ENCODE results near the gene ST3GAL5. TPM values are rescaled to one million over a fixed set of nuclear protein-coding genes. Genes with fewer than 3 reads are reported as not detected.

Gene ST3GAL5
- total and polyA plus RNA-seq, 2 experiments from 2014 or later: 3.2 to 7.9 TPM

GRCh38 chr2:85796341-85797262 lies 92.2 kb downstream of the ST3GAL5 start:
- Histone ChIP-seq H3K4me3 (no peak overlapping the region), H4K20me1 (replicated peaks; ENCODE audit: insufficient read depth) (no peaks in the 10 kb centered on the region), H3K9me2 (ENCODE audit: insufficient read depth) (no peaks in the 10 kb centered on the region), H3K36me3 (ENCODE audit: insufficient read depth) (no peaks in the 10 kb centered on the region), H2AFZ (no peak overlapping the region), H3K27ac (ENCODE audit: low read depth) (no peak overlapping the region), H3K79me2 (replicated peaks; ENCODE audit: insufficient read depth) (no peaks in the 10 kb centered on the region), H3K4me1 (ENCODE audit: insufficient read depth) (no peaks in the 10 kb centered on the region), H3K4me2 (no peak overlapping the region), H3F3A (replicated peaks; ENCODE audit: low read depth) (no peaks in the 10 kb centered on the region), H3K27me3 (ENCODE audit: insufficient read depth) (no peaks in the 10 kb centered on the region)
- Mint-ChIP-seq H3K4me3 (no peak overlapping the region), H3K36me3 (ENCODE audit: low read depth) (no peaks in the 10 kb centered on the region), H3K4me1 (peaks cover 3% of the 10 kb centered on the region; the same call in 1 of the 3 replicates), H3K27ac (no peak overlapping the region), H3K9me3 (no peaks in the 10 kb centered on the region), H3K27me3 (ENCODE audit: insufficient read depth, low read depth, poor library complexity) (peaks cover 14% of the 10 kb centered on the region)
- no peak; the same call in 2 of the 3 replicates for ATAC-seq
- DNase-seq (ENCODE audit: low spot score): no peak
- TF ChIP-seq NANOG (IDR thresholded peaks at IDR 0.05; ENCODE audit: borderline replicate concordance): no peak
- no peak for TF ChIP-seq ZNF114 (CRISPR knock-in tag; IDR thresholded peaks at IDR 0.05)
- TF ChIP-seq POLR2AphosphoS5 (IDR thresholded peaks at IDR 0.05; ENCODE audit: low read depth): no peak
- TF ChIP-seq ZNF331 (CRISPR knock-in tag; IDR thresholded peaks at IDR 0.05; ENCODE audit: low read depth): no peak
- TF ChIP-seq JUNB (IDR thresholded peaks at IDR 0.05; ENCODE audit: unreplicated experiment): no peak
- TF ChIP-seq ZNF462 (CRISPR knock-in tag; IDR thresholded peaks at IDR 0.05): no peak

Data from GM23338 (cell line).